DOHH2 (cell line): ENCODE data around the gene C1orf87.
"Not testable (repeated sequence)": the region's sequence is repeated elsewhere in the genome, so short reads cannot be mapped to it uniquely, and the experiment has no call there.

Experiments used
- EZH2phosphoT487 ChIP-seq: fragments of 200-600 bp; sonication (generic); IDR thresholded peaks from 2 replicates; pipeline ENCODE4 v1.6.1; 2017; ENCODE audit warnings: borderline replicate concordance, mild to moderate bottlenecking, antibody characterized with exemption, low read length, moderate library complexity, mixed read lengths
- TF ChIP-seq, protein P1 (sequence below): fragments of 200-600 bp; sonication (generic); IDR thresholded peaks from one replicate; pipeline ENCODE4 v1.5.1; 2014; ENCODE audit warnings: antibody characterized with exemption, mild to moderate bottlenecking, low read depth, low read length; ENCODE audit not compliant: poor library complexity, severe bottlenecking

- TF ChIP-seq, protein P1, sequence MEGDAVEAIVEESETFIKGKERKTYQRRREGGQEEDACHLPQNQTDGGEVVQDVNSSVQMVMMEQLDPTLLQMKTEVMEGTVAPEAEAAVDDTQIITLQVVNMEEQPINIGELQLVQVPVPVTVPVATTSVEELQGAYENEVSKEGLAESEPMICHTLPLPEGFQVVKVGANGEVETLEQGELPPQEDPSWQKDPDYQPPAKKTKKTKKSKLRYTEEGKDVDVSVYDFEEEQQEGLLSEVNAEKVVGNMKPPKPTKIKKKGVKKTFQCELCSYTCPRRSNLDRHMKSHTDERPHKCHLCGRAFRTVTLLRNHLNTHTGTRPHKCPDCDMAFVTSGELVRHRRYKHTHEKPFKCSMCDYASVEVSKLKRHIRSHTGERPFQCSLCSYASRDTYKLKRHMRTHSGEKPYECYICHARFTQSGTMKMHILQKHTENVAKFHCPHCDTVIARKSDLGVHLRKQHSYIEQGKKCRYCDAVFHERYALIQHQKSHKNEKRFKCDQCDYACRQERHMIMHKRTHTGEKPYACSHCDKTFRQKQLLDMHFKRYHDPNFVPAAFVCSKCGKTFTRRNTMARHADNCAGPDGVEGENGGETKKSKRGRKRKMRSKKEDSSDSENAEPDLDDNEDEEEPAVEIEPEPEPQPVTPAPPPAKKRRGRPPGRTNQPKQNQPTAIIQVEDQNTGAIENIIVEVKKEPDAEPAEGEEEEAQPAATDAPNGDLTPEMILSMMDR, result not testable (repeated sequence)
- TF ChIP-seq EZH2phosphoT487, result not testable (repeated sequence)
Measured at GRCh38 chr1:59969542-59970175, 103.9 kb downstream of the C1orf87 start.
